HepG2 (cell line): ENCODE measurements around the gene SSTR5. TPM values are rescaled to one million over a fixed set of nuclear protein-coding genes. Genes with fewer than 3 reads are reported as not detected.

ENCODE experiments used
- ATAC-seq: fragments of 200-7000 bp; cut with Tn5 transposase; 3 replicates; pipeline ENCODE4 v1.9.1; 2020; ENCODE audit warnings: mild to moderate bottlenecking, moderate library complexity
- BruUV-seq: library from RNA; stranded (reverse); fragments of 400-500 nt; replicated peaks from 2 replicates; lab custom pipeline; 2021; lab: Mats Ljungman, UMichigan
- CTCF ChIA-PET: fragments of 300-600 bp; formaldehyde crosslinking; extraction: SDS; loops from one replicate; lab custom pipeline; 2021; ENCODE audit warnings: low total read pairs, inconsistent platforms, low intra/inter-chr PET ratio; lab: Yijun Ruan, JAX
- POLR2A ChIA-PET: fragments of 350-600 bp; sonication (Branson Sonifier 250); formaldehyde crosslinking; loops from one replicate; lab custom pipeline; 2020; ENCODE audit warnings: antibody characterized with exemption, inconsistent platforms; lab: Yijun Ruan, JAX
- DNase-seq: peaks from one replicate; pipeline ENCODE4 v3.0.0-alpha.2; 2015; ENCODE audit warnings: low spot score
- FAIRE-seq: peaks from 3 replicates; lab custom pipeline; 2011; peaks lifted over from hg19 to GRCh38; lab: Jason Lieb, UNC
- H2AFZ ChIP-seq: one replicate; pipeline ENCODE4 v1.6.1; 2011; ENCODE audit warnings: low read length, inconsistent platforms
- H3K27ac ChIP-seq: fragments of 300-600 bp; 3 replicates; pipeline ENCODE4 v1.8.0; 2011; ENCODE audit warnings: mixed run types, mild to moderate bottlenecking, mixed read lengths, low read length, inconsistent platforms; ENCODE audit not compliant: insufficient read depth; ENCODE audit errors: extremely low read length
- H3K27me3 ChIP-seq, 2 experiments: fragments of 200-600 bp in 1 of 2; 2 replicates in 1 of 2; 3 replicates in 1 of 2; pipeline versions ENCODE4 v1.6.0 to v1.8.0; 2011; ENCODE audit warnings: low read length in 2 of 2, mild to moderate bottlenecking in 2 of 2, moderate library complexity in 2 of 2, inconsistent platforms in 1 of 2; ENCODE audit not compliant: insufficient read depth in 2 of 2, control insufficient read depth in 1 of 2
- H3K36me3 ChIP-seq, 2 experiments: fragments of 200-600 bp in 1 of 2; replicated peaks in 1 of 2; 2 replicates in 1 of 2; 3 replicates in 1 of 2; pipeline versions ENCODE4 v1.5.1 to v1.8.0; 2011; ENCODE audit warnings: low read length in 2 of 2, inconsistent platforms in 1 of 2; ENCODE audit not compliant: insufficient read depth in 2 of 2, control insufficient read depth in 1 of 2
- H3K4me1 ChIP-seq: 2 replicates; pipeline ENCODE4 v1.5.1; 2012; ENCODE audit warnings: low read length, inconsistent platforms; ENCODE audit not compliant: insufficient read depth
- H3K4me2 ChIP-seq: 2 replicates; pipeline ENCODE4 v1.6.0; 2011; ENCODE audit warnings: low read depth, low read length, inconsistent platforms
- H3K4me3 ChIP-seq, 3 experiments: fragments of 200-600 bp in 1 of 3; sonication (generic), shearing (Covaris generic) in 1 of 3; replicated peaks in 1 of 3; 2 replicates each; pipeline ENCODE4 v1.5.1; 2011 to 2016; ENCODE audit warnings: low read length in 3 of 3, inconsistent platforms in 2 of 3, low read depth in 2 of 3, mild to moderate bottlenecking in 2 of 3, control low read depth in 1 of 3, mixed read lengths in 1 of 3; ENCODE audit not compliant: insufficient read depth in 1 of 3
- H3K79me2 ChIP-seq: one replicate; pipeline ENCODE4 v1.6.1; 2011; ENCODE audit warnings: low read length, inconsistent platforms; ENCODE audit not compliant: insufficient read depth
- H3K9ac ChIP-seq: 2 replicates; pipeline ENCODE4 v1.6.0; 2011; ENCODE audit warnings: mild to moderate bottlenecking, low read depth, low read length, inconsistent platforms; ENCODE audit not compliant: insufficient read depth
- H3K9me3 ChIP-seq: 2 replicates; pipeline ENCODE4 v1.5.1; 2012; ENCODE audit warnings: mild to moderate bottlenecking, low read length
- H4K20me1 ChIP-seq: 2 replicates; pipeline ENCODE4 v1.6.0; 2011; ENCODE audit warnings: inconsistent platforms, mild to moderate bottlenecking, low read length, moderate library complexity; ENCODE audit not compliant: insufficient read depth
- CHD2 ChIP-seq: IDR thresholded peaks from 2 replicates; pipeline ENCODE4 v1.6.1; 2011; ENCODE audit warnings: low read depth, low read length, improper control_type of control experiment
- FOSL2 ChIP-seq: sonication (generic); formaldehyde crosslinking; IDR thresholded peaks from 2 replicates; pipeline ENCODE4 v1.4.0; 2020; ENCODE audit warnings: missing genetic modification reagents
- GABPA ChIP-seq, 2 experiments: IDR thresholded peaks; 2 replicates each; pipeline ENCODE4 v1.6.1; 2011 to 2016; ENCODE audit warnings: low read depth in 2 of 2, low read length in 1 of 2, missing biosample characterization in 1 of 2, missing genetic modification characterization in 1 of 2
- IRF1 ChIP-seq: sonication (generic); formaldehyde crosslinking; IDR thresholded peaks from 2 replicates; pipeline ENCODE4 v1.4.0; 2020; ENCODE audit warnings: low read depth, mild to moderate bottlenecking, missing genetic modification reagents
- MYC ChIP-seq: sonication (generic); formaldehyde crosslinking; IDR thresholded peaks from 2 replicates; pipeline ENCODE4 v1.9.0; 2021; ENCODE audit warnings: missing genetic modification reagents, borderline replicate concordance
- PLRG1 ChIP-seq: fragments of 450-650 bp; conservative IDR thresholded peaks from 2 replicates; pipeline ENCODE4 v1.6.1; 2016
- SNAI1 ChIP-seq: sonication (generic); formaldehyde crosslinking; IDR thresholded peaks from 2 replicates; pipeline ENCODE4 v1.5.0; 2020; ENCODE audit warnings: mild to moderate bottlenecking, missing genetic modification reagents, borderline replicate concordance
- SOX5 ChIP-seq: IDR thresholded peaks from 2 replicates; pipeline ENCODE4 v1.6.1; 2016; ENCODE audit warnings: borderline replicate concordance
- TOE1 ChIP-seq: sonication (generic); formaldehyde crosslinking; IDR thresholded peaks from 2 replicates; pipeline ENCODE4 v1.4.0; 2020; ENCODE audit warnings: mild to moderate bottlenecking, missing genetic modification reagents
- YEATS4 ChIP-seq: sonication (generic); formaldehyde crosslinking; IDR thresholded peaks from 2 replicates; pipeline ENCODE4 v1.4.0; 2020; ENCODE audit warnings: missing genetic modification reagents, borderline replicate concordance
- ZNF263 ChIP-seq: sonication (generic); formaldehyde crosslinking; IDR thresholded peaks from 2 replicates; pipeline ENCODE4 v1.4.0; 2020; ENCODE audit warnings: missing genetic modification reagents
- ZNF281 ChIP-seq: sonication (generic); formaldehyde crosslinking; IDR thresholded peaks from 2 replicates; pipeline ENCODE4 v1.4.0; 2020; ENCODE audit warnings: missing genetic modification reagents, borderline replicate concordance
- ZNF430 ChIP-seq: sonication (generic); formaldehyde crosslinking; IDR thresholded peaks from 2 replicates; pipeline ENCODE4 v1.9.0; 2021; ENCODE audit warnings: mild to moderate bottlenecking, missing genetic modification reagents
- ZNF441 ChIP-seq: sonication (generic); formaldehyde crosslinking; IDR thresholded peaks from 2 replicates; pipeline ENCODE4 v1.7.0; 2021; ENCODE audit warnings: missing genetic modification reagents, borderline replicate concordance
- ZNF512B ChIP-seq: sonication (generic); formaldehyde crosslinking; IDR thresholded peaks from 2 replicates; pipeline ENCODE4 v1.5.1; 2020; ENCODE audit warnings: missing genetic modification reagents, mild to moderate bottlenecking, borderline replicate concordance
- ZNF891 ChIP-seq: sonication (generic); formaldehyde crosslinking; IDR thresholded peaks from 2 replicates; pipeline ENCODE4 v1.5.0; 2020; ENCODE audit warnings: mild to moderate bottlenecking, missing genetic modification reagents
- WGBS: methylation state at CpG from one replicate; pipeline ENCODE4 v1.1.6; 2017; ENCODE audit warnings: low lambda C conversion rate; 5-methylcytosine and 5-hydroxymethylcytosine counted together
- in situ Hi-C: cut with HindIII; loops from 2 replicates; pipeline ENCODE4 v1.10.0; 2017; ENCODE audit warnings: low pct_unique_long_range_greater_than_20kb; ENCODE audit not compliant: extremely low pct_ligation_motif_present
- intact Hi-C: fragments of 100-400 bp; cut with micrococcal nuclease; formaldehyde crosslinking; loops from one replicate; pipeline ENCODE4 v1.10.0; 2022; ENCODE audit not compliant: unreplicated experiment
- polyA plus RNA-seq, 8 experiments: library from polyadenylated mRNA; depleted of rRNA in 3 of 8; stranded (reverse) in 7 of 8; unstranded in 1 of 8; fragments of >200 nt; fragmentation: Illumina TruSeq in 4 of 8; extraction: Trizol in 4 of 8; gene quantifications; 2 replicates each; pipeline versions ENCODE4 v1.2.1 to v1.2.3, GENCODE V29; 2011 to 2016; ENCODE audit warnings: low read depth in 4 of 8, missing spikeins in 1 of 8, mixed read lengths in 1 of 8; ENCODE audit not compliant: insufficient read depth in 1 of 8
- total RNA-seq, 5 experiments: library from RNA; depleted of rRNA; stranded (reverse); fragments of >200 nt; fragmentation: Illumina TruSeq; extraction: Trizol; gene quantifications; 2 replicates each; pipeline ENCODE4 v1.2.3, GENCODE V29; 2016; ENCODE audit warnings: low read depth in 1 of 5

Gene SSTR5
- total and polyA plus RNA-seq, 2 of the 13 experiments (the other 11 are each of a cell fraction or from before 2014, with no cell fraction given): 0.20 to 0.49 TPM

GRCh38 chr16:1101573-1102332 lies 29.2 kb downstream of the SSTR5 start (continued):
- no peak for TF ChIP-seq ZNF281 (CRISPR knock-in tag)
- no peak for TF ChIP-seq PLRG1
- TF ChIP-seq IRF1 (CRISPR knock-in tag): no peak
- TF ChIP-seq TOE1 (CRISPR knock-in tag): no peak
- no peak for TF ChIP-seq ZNF430
- TF ChIP-seq ZNF263 (CRISPR knock-in tag): no peak
- TF ChIP-seq CHD2: no peak
- no peak for TF ChIP-seq MYC (CRISPR knock-in tag)
- TF ChIP-seq ZNF441: no peak

GRCh38 chr16:1102333-1102700 lies 29.8 kb downstream of the SSTR5 start:
- Histone ChIP-seq H3K4me3 (no peak overlapping the region), H3K36me3 (no peaks in the 10 kb centered on the region), H3K9ac (no peak overlapping the region), H3K79me2 (no peaks in the 10 kb centered on the region), H2AFZ (no peak overlapping the region), H4K20me1 (no peaks in the 10 kb centered on the region), H3K4me1 (no peaks in the 10 kb centered on the region), H3K4me2 (no peak overlapping the region), H3K27ac (no peak overlapping the region), H3K27me3 (peaks cover 31 to 79% of the 10 kb centered on the region in 2 experiments), H3K9me3 (no peaks in the 10 kb centered on the region)
- in situ Hi-C loops (no loop called here), intact Hi-C loops (no loop called here)
- no peak for DNase-seq
- ChIA-PET POLR2A (no interaction called here), CTCF (interaction anchor here (2.3 kb wide), 1 partner anchor 45 kb away, joined by 20 read pairs; no protein-coding TSS in a partner anchor)
- no peak for FAIRE-seq
- WGBS: 63% methylated on average over 9 of the region's 26 CpGs
- no TSS peak for BruUV-seq
- ATAC-seq: no peak
- TF ChIP-seq SOX5 (CRISPR knock-in tag): no peak
- no peak for TF ChIP-seq YEATS4 (CRISPR knock-in tag)
- no peak for TF ChIP-seq ZNF891 (CRISPR knock-in tag)
- no peak for TF ChIP-seq SNAI1
- TF ChIP-seq FOSL2 (CRISPR knock-in tag): no peak
- no peak for TF ChIP-seq GABPA (IDR thresholded peaks at IDR 0.05; ENCODE audit: low read depth, low read length)
- no peak for TF ChIP-seq GABPA (CRISPR knock-in tag; IDR thresholded peaks at IDR 0.05; ENCODE audit: low read depth)
- no peak for TF ChIP-seq ZNF512B (CRISPR knock-in tag)
